Lower leg skin (tissue), 4 donors: ENCODE data around the gene ENPP3. TPM values are rescaled to one million over a fixed set of nuclear protein-coding genes. Genes with fewer than 3 reads are reported as not detected.

Source experiments
- DNase-seq, 2 donors: peaks; one replicate each; pipeline ENCODE4 v3.0.0-alpha.2; 2019; ENCODE audit warnings: low spot score in 2 of 2
- H3K4me3 ChIP-seq: fragments of 200-600 bp; sonication (generic); 2 replicates; pipeline ENCODE4 v1.5.1; 2017; ENCODE audit warnings: mild to moderate bottlenecking, low read depth; ENCODE audit not compliant: poor library complexity, severe bottlenecking
- POLR2A ChIP-seq, 2 donors: fragments of 450-650 bp; IDR thresholded peaks; one replicate each; pipeline ENCODE4 v1.6.1; 2016 to 2017; ENCODE audit warnings: antibody characterized with exemption in 2 of 2, mild to moderate bottlenecking in 1 of 2, moderate library complexity in 1 of 2
- WGBS, 2 donors: methylation state at CpG; one replicate each; pipeline ENCODE4 v1.1.5; 2018; 5-methylcytosine and 5-hydroxymethylcytosine counted together
- intact Hi-C: fragments of 100-400 bp; cut with DNase I; formaldehyde crosslinking; loops from one replicate; pipeline ENCODE4 v1.15.0; 2023; ENCODE audit warnings: low total_unique reads
- total RNA-seq, 4 donors: library from RNA; depleted of rRNA; stranded (reverse); fragments of >200 nt; gene quantifications; one replicate each; pipeline ENCODE4 v1.1.0, GENCODE V29; 2016
- TF ChIP-seq, protein P1 (sequence below), 3 donors: fragments of 450-650 bp; IDR thresholded peaks; one replicate each; pipeline ENCODE4 v1.5.1; 2016; ENCODE audit warnings: antibody characterized with exemption in 3 of 3, mild to moderate bottlenecking in 3 of 3, moderate library complexity in 2 of 3

Gene ENPP3
- total RNA-seq, 4 donors from 2014 or later: 0.11 to 1.2 (median 0.76) TPM; not detected in 1

DNA sequence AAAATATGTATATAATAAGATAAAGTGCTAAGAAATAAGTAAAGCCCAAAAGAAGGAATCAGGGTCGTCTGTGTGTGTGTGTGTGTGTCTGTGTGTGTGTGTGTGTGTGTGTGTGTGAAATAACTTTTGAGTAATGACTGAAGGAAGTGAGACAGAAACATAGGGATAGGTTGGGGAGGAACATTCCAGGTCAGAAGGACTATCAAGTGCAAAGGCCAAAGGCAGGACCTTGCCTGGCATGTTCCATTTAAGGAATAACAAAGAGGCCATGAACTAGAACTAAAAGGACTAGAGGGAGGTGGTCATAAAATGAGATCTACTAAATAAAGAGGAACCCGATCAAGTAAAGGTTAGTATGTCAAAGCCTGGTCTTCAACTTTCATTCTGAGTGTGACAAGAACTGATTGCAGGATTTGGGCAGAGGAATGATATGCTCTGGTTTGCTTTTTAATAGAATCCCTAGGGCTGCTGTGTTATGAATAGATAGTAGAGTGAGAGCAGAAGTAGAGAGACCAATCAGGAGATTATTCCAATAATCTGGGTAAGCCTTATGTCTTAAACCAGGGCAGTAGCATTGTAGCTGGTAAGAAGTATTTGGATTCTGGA lies 6.9 kb downstream of the ENPP3 start:
- TF ChIP-seq, protein P1, sequence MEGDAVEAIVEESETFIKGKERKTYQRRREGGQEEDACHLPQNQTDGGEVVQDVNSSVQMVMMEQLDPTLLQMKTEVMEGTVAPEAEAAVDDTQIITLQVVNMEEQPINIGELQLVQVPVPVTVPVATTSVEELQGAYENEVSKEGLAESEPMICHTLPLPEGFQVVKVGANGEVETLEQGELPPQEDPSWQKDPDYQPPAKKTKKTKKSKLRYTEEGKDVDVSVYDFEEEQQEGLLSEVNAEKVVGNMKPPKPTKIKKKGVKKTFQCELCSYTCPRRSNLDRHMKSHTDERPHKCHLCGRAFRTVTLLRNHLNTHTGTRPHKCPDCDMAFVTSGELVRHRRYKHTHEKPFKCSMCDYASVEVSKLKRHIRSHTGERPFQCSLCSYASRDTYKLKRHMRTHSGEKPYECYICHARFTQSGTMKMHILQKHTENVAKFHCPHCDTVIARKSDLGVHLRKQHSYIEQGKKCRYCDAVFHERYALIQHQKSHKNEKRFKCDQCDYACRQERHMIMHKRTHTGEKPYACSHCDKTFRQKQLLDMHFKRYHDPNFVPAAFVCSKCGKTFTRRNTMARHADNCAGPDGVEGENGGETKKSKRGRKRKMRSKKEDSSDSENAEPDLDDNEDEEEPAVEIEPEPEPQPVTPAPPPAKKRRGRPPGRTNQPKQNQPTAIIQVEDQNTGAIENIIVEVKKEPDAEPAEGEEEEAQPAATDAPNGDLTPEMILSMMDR (IDR thresholded peaks at IDR 0.05): no peak
- no peak for TF ChIP-seq POLR2A (IDR thresholded peaks at IDR 0.05)
- intact Hi-C loops: no loop called here
- WGBS, 2 donors: 74 to 79% methylated on average over 2 of the region's 2 CpGs
- DNase-seq: no peak
- H3K4me3 ChIP-seq: no peak overlapping the region

- no peak for DNase-seq
- no peak overlapping the region for H3K4me3 ChIP-seq
- TF ChIP-seq POLR2A (IDR thresholded peaks at IDR 0.05): no peak
- TF ChIP-seq, protein P1 (IDR thresholded peaks at IDR 0.05): no peak
- intact Hi-C loops: no loop called here
- WGBS, 2 donors: 87 to 97% methylated on average over 1 of the region's 1 CpG
Measured at GRCh38 chr6:131644921-131645320, 7.8 kb downstream of the ENPP3 start.

DNA sequence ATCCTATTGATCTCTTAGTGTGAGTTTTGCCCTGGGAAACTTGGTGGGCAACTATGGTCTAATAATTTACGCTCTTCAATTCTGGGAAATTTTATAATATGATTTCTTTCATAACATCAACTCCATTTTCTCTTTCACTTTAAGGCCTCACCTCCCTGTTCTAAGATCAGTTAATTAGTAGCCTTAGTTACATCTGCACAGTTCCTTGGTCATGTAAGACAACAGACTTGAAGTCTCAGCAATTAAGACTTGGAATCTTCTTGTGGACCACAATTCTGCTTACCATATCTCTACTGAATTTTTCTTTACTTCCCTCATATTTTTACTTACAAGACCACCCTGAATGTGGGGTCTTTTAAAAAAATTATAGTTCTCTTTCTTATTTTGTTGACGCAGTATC lies 8.7 kb downstream of the ENPP3 start:
- intact Hi-C loops: no loop called here
- no peak overlapping the region for H3K4me3 ChIP-seq
- 85 to 97% methylated on average over 2 of the region's 2 CpGs for WGBS, 2 donors
- no peak for DNase-seq
- TF ChIP-seq, protein P1 (IDR thresholded peaks at IDR 0.05): no peak
- TF ChIP-seq POLR2A (IDR thresholded peaks at IDR 0.05): no peak

- no peak overlapping the region for H3K4me3 ChIP-seq
- no peak for TF ChIP-seq POLR2A (IDR thresholded peaks at IDR 0.05)
- TF ChIP-seq, protein P1 (IDR thresholded peaks at IDR 0.05): no peak
- intact Hi-C loops: no loop called here
- DNase-seq: no peak
Measured at GRCh38 chr6:131646249-131646670, 9.2 kb downstream of the ENPP3 start.

DNA sequence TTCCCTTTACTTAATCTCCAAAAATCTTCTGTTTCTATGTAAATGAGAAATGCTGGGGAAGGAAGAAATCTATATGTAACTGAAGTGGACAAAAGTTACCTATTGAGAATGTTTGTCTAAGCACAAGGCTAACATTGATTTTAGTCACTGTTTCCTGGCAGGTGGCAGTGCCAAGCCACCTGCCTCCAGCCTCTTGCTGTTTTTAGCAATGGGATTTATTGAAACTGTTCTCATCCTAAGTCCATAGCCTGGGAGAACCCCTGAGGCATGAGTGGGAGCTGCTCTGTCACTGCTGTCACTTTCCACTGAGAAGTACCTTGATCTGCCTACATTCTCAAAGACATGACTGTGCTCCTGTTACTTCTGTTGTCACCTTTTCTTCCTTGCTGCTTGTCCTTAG lies 14.7 kb downstream of the ENPP3 start:
- TF ChIP-seq, protein P1 (IDR thresholded peaks at IDR 0.05): no peak
- TF ChIP-seq POLR2A (IDR thresholded peaks at IDR 0.05): no peak
- intact Hi-C loops: no loop called here
- no peak for DNase-seq
- no peak overlapping the region for H3K4me3 ChIP-seq

- intact Hi-C loops: no loop called here
- H3K4me3 ChIP-seq: no peak overlapping the region
- no peak for DNase-seq
- 78% methylated on average over 5 of the region's 5 CpGs for WGBS, 2 donors
- TF ChIP-seq, protein P1 (IDR thresholded peaks at IDR 0.05): no peak
- TF ChIP-seq POLR2A (IDR thresholded peaks at IDR 0.05): no peak
Measured at GRCh38 chr6:131652472-131652871, 15.4 kb downstream of the ENPP3 start.
